CD4-positive, alpha-beta T cell treated with Interleukin-15 for 1 hour (primary cell): ENCODE results near the gene TUFM.

Source experiments
- DNase-seq: peaks from one replicate; pipeline ENCODE4 v3.0.0-alpha.2; 2020

TUFM gene

DNA sequence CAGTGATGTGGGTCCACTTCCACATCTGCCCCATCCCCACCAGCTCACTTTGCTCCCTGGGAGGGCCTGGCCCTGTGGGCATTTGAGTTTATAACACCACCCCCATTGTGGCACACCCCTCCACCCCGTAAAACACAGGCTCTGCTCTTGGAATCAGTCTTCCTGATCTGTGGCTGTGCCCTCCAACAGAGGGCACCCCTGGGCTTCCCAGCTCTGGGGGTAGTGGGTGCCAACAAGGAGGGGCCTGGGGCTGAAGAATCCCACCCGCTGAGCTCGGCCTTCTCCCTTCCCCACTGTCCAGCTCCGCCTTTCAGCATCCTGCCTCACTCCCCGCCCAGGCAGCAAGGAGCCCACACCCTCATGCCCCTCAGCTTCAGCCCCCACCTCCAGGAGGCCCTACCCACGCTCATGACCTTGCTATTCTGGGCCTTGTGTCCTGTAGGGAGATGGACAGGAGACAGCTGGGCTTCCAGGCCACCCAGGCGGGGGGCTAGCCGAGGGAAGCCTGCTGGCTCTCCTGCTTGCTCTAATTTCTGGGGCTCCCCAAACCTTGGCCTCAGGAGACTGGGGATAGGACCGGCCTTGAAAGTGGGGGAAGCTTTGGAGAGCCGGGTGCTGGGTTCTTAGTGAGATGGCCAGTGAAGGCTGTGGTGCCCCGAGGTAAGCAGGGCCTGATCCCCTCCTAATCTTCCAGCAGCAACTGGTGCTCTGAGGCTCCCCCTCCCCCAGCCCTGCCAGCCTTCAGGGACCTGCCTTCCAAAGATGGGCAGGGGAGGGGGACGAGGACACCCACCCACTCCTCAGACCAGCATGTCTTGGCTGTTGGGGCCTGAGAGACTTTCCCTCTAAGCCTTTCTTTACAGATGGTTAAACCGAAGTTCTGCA is 29.2 kb upstream of the TUFM start:
- no peak for DNase-seq

DNA sequence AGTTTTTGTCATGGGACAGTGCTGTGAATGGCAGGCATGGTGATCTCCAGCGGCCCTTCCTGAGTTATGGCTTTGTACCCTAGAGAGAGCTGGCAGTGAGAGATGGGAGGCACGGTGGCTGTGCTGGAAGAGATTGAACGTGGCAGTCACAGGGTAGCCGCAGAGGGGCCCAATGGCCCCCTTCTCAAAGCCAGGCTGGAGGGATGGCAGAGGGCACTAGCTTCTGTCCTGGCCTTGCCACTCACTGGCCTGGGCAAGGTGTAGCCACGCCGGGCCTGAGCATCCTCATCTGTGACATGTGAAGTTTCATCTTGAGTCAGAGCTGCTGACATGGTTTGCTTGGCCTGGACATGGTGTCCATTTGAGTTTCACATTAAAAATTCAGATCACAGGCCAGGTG is 28.3 kb upstream of the TUFM start:
- DNase-seq, result no peak

DNA sequence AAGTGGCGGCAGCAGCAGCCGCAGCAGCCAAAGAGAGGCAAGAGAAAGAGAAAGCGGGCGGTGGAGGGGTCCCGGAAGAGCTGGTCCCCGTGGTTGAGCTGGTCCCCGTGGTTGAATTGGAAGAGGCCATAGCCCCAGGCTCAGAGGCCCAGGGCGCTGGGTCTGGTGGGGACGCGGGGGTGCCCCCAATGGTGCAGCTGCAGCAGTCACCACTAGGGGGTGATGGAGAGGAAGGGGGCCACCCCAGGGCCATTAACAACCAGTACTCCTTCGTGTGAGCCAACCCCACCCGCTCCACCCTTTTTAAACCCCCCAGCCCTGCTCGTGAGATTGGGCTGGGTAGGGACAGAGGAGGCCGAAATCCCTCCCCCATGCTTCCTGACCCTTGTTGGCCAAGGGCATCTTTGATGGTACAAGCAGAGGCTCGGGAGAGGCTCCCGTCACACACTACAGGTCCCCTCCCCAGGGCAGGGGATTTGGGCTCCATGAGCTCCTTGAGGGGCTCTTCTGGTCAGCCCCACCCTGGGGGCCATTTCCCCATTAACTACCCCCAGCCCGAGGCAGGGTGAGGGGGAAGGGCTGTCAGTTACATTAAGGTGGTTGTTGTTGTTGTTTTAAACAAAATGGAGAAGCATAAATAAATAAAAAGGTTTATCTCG is 27.5 kb upstream of the TUFM start:
- DNase-seq, result peak; percentile 58

DNA sequence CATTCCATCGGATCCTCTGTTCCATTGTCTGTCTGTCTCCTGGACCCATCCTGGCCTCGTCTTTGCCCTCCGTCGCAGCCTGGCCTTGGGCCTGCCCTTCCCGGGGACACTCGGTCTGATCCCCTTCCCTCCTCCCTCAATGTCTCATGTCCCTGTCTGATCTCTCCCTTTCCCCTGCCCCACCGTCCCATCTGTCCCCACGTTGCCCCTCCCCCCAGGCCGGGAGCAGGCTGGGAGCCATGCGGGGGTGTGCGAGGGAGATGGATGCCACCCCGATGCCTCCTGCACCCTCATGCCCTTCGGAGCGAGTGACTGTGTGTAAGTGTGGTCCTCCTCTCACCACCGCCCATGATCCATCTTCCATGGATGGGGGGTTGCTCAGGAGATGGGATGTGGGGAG is 26.8 kb upstream of the TUFM start:
- no peak for DNase-seq

DNA sequence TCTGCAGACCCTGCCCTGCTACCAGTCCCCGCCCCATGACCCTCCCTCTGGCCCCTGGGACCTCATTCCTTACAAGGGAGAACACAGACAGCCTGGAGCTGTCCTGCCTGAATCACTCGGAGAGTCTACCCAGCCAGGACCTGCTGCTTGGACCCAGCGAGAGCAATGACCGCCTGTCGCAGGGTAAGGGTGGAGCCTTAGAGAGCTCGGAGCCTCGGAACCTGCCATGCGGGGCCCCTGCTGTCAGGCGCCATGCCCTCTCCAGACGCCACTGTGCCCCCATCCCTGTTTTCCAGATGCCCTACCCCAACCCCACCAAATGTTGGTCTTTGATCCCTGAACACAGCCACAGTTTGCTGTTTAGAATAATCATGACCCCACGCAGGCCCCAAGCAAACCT is 23.1 kb upstream of the TUFM start:
- no peak for DNase-seq

DNA sequence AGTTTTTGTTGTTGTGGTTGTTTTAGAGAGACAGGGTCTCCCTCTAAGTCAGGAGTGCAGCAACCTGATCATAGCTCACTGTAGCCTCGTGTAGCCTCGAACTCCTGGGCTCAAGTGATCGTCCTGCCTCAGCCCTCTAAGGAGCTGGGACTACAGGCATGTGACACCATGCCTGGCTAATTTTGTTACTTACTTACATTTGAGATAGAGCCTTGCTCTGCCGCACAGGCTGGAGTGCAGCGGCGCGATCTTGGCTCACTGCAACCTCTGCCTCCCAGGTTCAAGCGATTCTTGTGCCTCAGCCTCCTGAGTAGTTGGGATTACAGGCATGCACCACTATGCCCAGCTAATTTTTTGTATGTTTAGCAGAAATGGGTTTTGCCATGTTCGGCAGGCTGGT is 21.5 kb upstream of the TUFM start:
- DNase-seq, result peak; percentile 5

DNA sequence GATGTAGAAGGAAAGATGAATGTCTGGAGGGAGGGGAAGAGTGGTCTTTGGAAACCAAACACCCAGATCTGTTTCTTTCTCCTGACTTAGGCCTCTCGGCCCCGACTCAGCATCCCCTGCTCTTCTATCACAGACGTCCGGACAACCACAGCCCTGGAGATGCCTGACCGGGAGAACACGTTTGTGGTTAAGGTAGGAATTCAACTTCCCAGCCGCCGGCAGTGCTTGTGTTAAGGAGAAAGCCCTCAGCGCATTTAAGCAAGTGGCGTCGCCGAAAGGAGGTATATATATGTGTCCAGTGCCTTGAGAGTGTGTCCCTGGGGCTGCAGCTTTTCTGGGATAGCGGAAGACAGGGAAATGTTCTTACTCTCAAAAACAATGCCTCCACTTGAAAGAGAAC is 21.1 kb upstream of the TUFM start:
- no peak for DNase-seq

DNA sequence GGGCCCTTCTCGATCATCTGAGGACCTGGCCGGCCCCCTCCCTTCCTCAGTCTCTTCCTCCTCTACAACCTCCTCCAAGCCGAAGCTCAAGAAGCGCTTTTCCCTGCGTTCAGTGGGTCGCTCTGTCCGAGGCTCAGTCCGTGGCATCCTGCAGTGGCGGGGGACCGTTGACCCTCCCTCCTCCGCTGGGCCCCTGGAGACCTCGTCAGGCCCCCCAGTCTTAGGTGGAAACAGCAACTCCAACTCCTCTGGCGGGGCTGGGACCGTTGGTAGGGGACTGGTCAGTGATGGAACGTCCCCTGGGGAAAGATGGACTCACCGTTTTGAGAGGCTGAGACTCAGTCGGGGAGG is 20.3 kb upstream of the TUFM start:
- DNase-seq, result no peak

DNA sequence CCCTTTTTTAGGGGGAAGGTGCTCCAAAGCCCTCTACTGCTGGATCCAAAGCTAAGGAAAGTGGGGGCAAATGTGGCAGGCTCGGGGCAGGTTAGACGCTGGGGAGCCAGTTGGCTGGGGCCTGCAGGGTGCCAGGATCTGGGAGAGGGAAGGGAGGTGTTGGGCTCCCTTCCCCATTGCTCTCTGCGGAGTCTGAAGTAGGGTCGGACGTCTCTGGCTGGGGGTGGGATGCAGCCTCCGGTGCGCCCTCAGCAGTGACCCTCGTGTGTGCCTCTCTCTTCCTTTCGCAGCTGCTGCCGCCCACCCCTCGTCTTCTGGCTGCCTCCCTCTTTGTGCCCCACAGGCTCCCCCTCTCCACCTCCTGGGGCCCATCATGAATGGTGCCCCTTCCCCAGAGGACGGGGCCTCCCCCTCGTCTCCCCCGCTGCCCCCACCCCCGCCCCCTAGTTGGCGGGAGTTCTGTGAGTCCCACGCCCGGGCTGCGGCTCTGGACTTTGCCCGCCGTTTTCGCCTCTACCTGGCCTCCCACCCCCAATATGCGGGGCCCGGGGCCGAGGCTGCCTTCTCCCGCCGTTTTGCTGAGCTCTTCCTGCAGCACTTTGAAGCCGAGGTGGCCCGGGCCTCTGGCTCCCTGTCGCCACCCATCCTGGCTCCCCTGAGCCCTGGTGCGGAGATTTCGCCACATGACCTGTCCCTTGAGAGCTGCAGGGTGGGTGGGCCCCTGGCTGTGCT is 19.7 kb upstream of the TUFM start:
- no peak for DNase-seq

DNA sequence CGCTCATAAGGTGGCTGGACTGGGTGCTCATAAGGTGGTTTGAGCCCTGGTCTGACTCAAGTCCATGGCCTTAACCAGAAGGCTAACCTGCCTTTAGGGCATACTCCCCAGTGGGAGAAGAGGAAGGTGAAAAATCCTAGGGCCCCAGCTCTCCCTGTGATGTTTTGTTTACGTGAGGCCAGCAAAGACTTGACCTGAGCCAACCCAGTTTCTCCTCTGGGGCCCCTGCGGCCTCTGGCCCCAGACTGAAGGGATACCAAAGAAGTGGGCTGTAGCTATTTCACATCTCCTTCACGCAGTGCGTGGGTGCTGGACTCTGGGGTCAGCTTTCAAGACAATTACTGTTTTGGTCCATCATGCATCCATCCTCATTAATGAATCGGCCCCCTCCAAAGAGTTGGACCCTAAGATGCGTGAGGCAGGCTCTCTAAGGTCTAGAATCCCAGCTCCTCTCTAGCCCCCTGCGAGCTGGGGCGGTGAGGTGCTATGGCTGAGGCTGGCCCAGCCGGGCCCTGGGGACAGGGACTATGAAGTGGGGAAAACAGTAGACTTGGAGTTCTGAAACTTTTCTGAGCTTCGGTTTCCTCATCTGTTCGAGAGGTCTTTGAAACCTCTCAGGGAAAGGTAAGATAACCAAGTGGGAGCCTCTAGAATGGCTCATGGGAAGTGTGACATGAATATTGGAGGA is 19.0 kb upstream of the TUFM start:
- no peak for DNase-seq

DNA sequence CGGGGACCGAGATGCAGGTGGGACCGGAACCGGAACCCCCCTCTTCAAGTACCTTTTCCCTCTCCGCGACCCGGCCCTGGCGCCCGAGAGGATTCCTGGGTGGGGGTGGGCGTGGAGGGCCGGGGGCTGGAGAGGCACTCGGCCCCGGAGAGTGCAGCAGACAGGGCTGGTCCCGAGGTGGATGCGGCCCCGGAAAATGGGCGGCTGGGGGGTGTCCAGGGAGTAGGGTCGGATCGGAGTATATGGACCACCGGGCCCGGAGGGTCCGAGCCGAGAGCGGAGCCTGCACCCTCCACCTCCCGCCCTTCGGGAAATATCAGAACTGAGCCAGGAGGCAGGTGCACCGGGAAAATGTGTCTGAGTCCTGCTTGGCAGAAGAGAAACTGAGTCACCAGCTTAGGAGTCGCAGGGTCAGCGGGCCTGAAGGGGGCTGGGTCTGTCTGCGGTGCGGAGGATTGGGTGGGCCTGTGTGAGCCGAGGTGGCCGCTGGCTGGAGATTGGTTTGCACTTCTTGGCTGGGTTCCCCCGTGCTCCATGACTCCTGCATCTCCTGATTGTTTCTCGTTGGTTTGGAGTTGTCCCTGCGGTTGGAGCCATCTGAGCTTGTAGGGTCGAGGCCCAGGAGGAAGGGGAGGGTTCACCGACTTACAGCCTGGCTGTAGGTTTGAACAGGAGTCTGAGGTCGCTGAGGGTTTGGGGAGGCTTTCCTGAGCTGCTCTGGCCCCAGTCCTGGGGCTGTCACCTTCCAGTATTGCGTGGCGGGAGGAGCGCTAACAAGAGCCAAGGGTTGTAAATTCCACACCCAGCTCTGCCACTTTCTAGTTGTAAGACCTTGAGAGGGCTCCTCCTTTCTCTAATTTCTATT is 18.0 kb upstream of the TUFM start:
- DNase-seq, result no peak

DNA sequence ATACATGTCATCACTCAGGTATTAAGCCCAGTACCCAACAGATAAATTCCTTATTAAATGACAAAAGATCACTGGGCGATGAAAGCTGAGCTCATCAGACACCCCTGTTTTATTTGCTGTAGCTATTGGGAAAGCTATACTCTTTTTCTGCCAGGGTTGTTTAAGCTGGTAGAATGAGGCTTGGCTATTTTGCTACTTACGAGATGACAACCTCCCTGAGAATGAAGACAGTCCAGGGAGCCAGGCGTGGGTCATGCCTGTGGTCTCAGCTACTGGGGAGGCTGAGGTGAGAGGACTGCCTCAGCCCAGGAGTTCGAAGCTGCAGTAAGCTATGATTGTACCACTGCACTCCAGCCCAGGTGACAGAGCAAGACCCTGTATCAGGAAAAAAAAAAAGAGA is 13.2 kb upstream of the TUFM start:
- DNase-seq, result no peak

DNA sequence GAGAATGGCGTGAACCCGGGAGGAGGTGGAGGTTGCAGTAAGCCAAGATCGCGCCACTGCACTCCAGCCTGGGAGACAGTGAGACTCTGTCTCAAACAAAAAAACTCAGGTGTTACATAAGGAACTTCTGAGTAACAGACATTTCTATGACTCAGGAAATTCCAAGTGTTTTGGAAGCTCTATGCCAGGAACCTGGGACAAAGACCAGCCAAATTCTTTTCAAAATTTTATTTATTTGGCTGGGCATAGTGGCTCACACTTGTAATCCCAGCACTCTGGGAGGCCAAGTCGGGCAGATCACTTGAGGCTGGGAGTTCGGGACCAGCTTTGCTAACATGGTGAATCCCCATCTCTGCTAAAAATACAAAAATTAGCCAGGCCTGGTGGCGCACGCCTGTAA is 12.3 kb upstream of the TUFM start:
- DNase-seq, result no peak

DNA sequence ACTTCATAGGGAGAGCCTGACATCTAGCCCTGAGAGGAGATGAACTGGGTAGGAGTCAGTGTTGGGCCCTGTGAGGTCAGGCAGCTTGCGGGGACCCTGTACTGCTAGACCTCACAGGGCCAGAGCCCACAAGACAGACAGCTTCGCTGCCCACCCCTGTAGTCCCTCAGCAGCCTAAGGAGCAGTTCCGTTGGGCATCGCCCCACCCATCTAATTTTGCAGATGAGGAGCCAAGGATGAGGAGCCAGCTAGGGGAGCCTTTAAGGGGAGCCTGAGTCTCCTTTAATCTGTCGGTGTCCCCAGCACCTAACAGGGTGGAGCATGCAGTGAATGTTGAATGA is 755 bp upstream of the TUFM start:
- peak; percentile 15 for DNase-seq

DNA sequence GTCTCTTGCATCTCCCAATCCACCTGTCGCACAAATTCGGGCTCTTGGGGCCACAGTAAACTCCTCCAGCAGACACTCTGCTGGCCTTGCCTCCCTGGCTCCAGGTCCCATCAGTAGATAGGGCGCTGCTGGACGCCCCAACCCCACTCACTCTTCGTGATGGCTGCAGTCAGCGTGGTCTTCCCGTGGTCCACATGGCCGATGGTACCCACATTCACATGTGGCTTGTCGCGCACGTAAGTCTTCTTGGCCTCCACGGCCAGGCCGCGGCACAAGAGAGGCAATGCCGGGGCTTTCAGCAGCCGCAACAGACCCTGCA is 428 bp downstream of the TUFM start:
- DNase-seq, result no peak

DNA sequence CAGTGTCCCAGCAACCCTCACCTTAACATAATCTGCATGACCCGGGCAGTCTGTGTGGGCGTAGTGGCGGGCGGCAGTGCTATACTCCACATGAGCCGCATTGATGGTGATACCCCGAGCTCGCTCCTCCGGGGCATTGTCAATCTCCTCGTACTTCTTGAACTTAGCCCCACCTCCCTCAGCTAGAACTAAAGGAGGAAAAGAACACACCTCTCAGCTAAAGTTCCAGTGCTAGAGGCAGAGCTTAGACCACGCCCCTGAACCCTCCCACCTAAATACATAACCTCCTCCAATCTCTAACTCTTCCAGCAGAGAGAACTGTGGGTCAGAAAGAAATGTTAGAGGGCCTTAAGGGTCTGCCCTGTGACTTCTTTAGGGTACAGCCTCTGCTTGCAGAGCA is 855 bp downstream of the TUFM start:
- DNase-seq, result no peak

DNA sequence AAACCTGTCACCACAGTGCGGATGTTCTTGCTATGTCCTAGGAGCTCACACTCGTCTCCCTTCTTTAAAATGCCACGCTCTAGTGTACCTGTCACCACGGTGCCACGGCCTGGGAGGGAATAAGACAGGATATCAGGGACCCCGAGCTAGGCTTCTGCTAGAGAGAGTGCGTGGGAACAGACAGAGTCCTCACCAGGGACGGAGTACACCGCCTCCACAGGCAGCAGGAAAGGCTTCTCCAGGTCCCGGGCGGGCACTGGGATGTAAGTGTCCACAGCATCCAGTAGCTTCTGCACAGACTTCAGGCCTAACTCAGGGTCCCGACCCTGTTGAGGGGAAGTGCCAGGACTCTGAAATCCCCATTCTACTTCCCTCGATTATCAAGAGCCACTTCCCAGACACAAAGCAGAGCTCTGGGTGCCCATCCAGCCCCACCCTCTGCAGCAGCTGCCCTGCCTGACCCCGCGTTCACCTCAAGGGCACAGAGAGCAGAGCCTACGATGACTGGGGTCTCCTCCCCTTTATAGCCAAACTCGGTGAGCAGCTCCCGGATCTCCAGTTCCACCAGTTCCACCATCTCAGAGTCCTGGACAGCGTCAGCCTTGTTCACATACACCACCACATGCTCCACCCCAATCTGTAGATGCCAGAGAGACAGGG is 1.8 kb downstream of the TUFM start:
- DNase-seq, result no peak

DNA sequence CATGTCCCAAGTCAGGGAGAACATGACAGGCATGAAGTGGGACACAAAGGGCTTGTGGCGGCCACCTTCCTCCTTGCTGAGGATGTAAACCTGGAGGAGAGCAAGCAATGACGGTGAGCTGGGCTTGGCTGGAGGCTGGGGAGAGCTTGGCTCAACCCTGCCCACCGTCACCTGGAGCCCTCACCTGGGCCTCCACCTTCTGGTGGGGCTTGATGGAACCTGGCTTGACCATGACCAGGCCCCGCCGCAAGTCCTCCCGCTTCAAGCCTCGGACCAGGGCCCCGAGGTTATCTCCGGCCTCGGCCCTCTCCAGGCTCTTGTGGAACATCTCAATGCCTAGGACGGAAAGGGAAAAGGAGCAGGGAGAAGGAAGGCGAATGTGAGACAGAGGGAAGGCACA is 2.4 kb downstream of the TUFM start:
- DNase-seq, result no peak

DNA sequence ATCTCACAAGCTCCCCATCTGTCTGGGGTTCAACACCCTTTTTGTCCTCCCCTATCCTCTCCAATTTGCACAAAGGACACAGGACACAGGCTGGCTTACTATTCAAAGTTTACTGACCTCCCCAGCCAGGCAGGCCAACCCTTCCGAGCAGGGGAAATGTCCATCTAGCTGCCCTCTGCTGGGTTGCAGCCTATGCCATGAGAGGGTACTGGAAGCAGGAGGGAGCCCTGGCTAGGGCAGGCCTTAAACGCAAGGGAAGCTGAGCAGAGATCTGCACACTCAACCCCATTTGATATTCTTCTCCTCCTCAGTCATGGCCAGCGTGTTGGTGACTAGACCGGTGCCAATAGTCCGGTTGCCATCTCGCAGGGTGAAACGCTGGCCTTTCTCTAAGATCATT is 3.5 kb downstream of the TUFM start:
- no peak for DNase-seq

DNA sequence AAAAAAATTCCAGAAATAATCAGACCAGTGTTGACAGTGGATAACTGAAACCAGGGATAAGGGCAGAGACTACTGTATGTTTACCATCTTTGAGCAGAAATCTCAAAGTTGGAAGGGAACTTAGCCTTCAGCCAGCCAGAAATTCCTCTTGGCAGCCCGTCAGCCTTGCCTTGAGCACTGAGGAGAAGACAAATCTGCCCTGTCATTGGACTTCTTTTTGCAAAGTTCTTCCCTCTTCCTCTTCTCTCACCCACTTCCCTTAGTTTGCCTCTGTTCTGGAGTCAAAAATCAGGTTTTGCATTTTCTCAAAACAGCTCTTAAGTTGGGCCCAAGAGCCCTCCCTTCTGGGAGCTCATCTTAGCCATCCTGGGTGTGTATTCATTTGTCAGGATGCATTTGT is 6.2 kb downstream of the TUFM start:
- DNase-seq, result no peak

DNA sequence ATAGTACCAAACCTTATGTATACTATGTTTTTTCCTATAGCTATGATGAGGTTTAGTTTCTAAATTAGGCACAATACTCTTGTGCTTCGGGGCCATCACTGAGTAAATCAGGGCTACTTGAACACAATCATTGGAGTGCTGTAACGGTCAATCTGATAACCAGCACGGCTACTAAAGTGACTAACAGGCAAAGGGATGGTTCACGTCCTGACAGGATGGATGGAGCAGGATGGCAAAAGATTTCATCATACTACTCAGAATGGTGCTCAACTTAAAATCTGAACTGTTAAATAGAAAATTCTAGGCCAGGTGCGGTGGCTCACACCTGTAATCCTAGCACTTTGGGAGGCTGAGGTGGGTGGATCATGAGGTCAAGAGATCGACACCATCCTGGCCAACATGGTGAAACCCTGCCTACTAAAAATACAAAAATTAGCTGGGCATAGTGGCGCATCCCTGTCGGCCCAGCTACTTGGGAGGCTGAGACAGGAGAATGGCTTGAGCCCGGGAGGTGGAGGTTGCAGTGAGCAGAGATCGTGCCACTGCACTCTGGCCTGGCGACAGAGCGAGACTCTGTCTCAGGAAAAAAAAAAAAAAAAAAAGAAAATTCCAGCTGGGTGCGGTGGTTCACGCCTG is 7.0 kb downstream of the TUFM start:
- no peak for DNase-seq

DNA sequence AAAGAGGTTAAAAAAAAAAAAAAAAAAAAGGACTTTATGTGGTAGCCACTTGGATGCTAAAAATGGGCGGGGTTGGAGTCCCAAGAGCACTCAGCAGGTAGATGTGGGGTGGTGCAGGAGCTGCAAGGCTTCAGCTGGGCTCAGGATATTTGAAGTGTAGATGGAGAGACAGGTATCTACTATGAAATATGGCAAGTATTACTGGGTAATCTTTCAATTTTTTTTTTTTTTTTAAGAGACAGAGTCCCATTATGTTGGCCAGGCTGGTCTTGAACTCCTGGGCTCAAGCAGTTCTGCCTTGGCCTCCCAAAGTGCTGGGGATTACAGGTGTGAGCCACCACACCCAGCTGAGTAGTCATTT is 7.6 kb downstream of the TUFM start:
- DNase-seq, result no peak
